Peyer's patch (tissue), 4 donors: ENCODE data around the gene USF1. TPM values are rescaled to one million over a fixed set of nuclear protein-coding genes. Genes with fewer than 3 reads are reported as not detected.

Source experiments
- small RNA-seq, 2 donors: library from RNA; depleted of rRNA; stranded (forward); fragments of <200 nt; gene quantifications; one replicate each; pipeline ENCODE3, GENCODE V24; 2016
- total RNA-seq, 4 donors: library from RNA; depleted of rRNA; stranded (reverse); fragments of >200 nt; gene quantifications; one replicate each; pipeline ENCODE4 v1.1.0, GENCODE V29; 2016

The USF1 gene
- total RNA-seq, 4 donors from 2014 or later = 72.0 to 119 (median 98.2) TPM

Small RNA genes lying within 50 kb of the gene (small RNA-seq; reads per million reads assigned to genes)
- gene AL591806.2 = 0 reads per million in 2 donors

Other genes with a start within 250 kb of the USF1 start
- 10 to 100 TPM in 1 of 4 donors, 1 to 10 TPM in 3; 1.6 to 39.6 (median 3.6) TPM for gene LY9, start 249.8 kb downstream of the USF1 start, total RNA-seq
- gene CD244, start 183.1 kb downstream of the USF1 start, total RNA-seq = 1 to 10 TPM in 2 of 4 donors, under 1 TPM in 1, not detected in 1; 0.80 to 2.8 (median 1.3) TPM
- 10 to 100 TPM; 14.4 to 45.0 (median 24.5) TPM for gene ITLN1, start 160.8 kb downstream of the USF1 start, total RNA-seq
- gene ITLN2, start 91.2 kb downstream of the USF1 start, total RNA-seq = 10 to 100 TPM; 37.0 to 76.7 (median 54.1) TPM
- gene F11R, start 24.8 kb downstream of the USF1 start, total RNA-seq = 100 to 1,000 TPM in 3 of 4 donors, 10 to 100 TPM in 1; 28.9 to 138 (median 110) TPM
- 100 to 1,000 TPM in 1 of 4 donors, 10 to 100 TPM in 3; 33.0 to 152 (median 78.8) TPM for gene TSTD1, start 7.0 kb downstream of the USF1 start, total RNA-seq
- gene ARHGAP30, start 23.9 kb upstream of the USF1 start, total RNA-seq = 10 to 100 TPM in 1 of 4 donors, 1 to 10 TPM in 3; 5.1 to 31.4 (median 6.7) TPM
- gene NECTIN4, start 43.6 kb upstream of the USF1 start, total RNA-seq = 1 to 10 TPM in 3 of 4 donors, under 1 TPM in 1; 0.54 to 2.5 (median 1.6) TPM
- gene KLHDC9, start 52.4 kb upstream of the USF1 start, total RNA-seq = 1 to 10 TPM in 3 of 4 donors, not detected in 1; 2.1 to 4.8 (median 2.4) TPM
- 10 to 100 TPM; 11.6 to 68.5 (median 15.2) TPM for gene PFDN2, start 72.1 kb upstream of the USF1 start, total RNA-seq
- gene NIT1, start 72.1 kb upstream of the USF1 start, total RNA-seq = 100 to 1,000 TPM in 3 of 4 donors, 10 to 100 TPM in 1; 54.5 to 148 (median 120) TPM
- 10 to 100 TPM; 23.0 to 48.7 (median 31.4) TPM for gene DEDD, start 86.7 kb upstream of the USF1 start, total RNA-seq
- 10 to 100 TPM; 36.9 to 82.5 (median 61.7) TPM for gene UFC1, start 108.0 kb upstream of the USF1 start, total RNA-seq
- 10 to 100 TPM; 11.6 to 52.8 (median 39.0) TPM for gene USP21, start 113.5 kb upstream of the USF1 start, total RNA-seq
- gene PPOX, start 120.4 kb upstream of the USF1 start, total RNA-seq = 10 to 100 TPM in 3 of 4 donors, 1 to 10 TPM in 1; 9.5 to 38.0 (median 20.9) TPM
- gene B4GALT3, start 131.5 kb upstream of the USF1 start, total RNA-seq = 10 to 100 TPM; 25.2 to 34.1 (median 29.4) TPM
- gene ADAMTS4, start 153.1 kb upstream of the USF1 start, total RNA-seq = 10 to 100 TPM in 1 of 4 donors, 1 to 10 TPM in 2, under 1 TPM in 1; 0.18 to 65.2 (median 1.9) TPM
- gene NDUFS2, start 156.4 kb upstream of the USF1 start, total RNA-seq = 100 to 1,000 TPM; 157 to 192 (median 176) TPM
- gene FCER1G, start 169.3 kb upstream of the USF1 start, total RNA-seq = 10 to 100 TPM in 2 of 4 donors, 1 to 10 TPM in 1, not detected in 1; 5.1 to 33.8 (median 11.9) TPM
- not detected for gene APOA2, start 177.7 kb upstream of the USF1 start, total RNA-seq
- gene TOMM40L, start 180.1 kb upstream of the USF1 start, total RNA-seq = 10 to 100 TPM in 3 of 4 donors, 1 to 10 TPM in 1; 8.3 to 32.2 (median 24.9) TPM
- gene NR1I3, start 192.2 kb upstream of the USF1 start, total RNA-seq = 1 to 10 TPM in 1 of 4 donors, not detected in 3; 3.2 TPM
- gene PCP4L1, start 212.8 kb upstream of the USF1 start, total RNA-seq = not detected